NCI-H524 treated with DMSO at 0.1 percent for 48 hours (cell line): Measurements from ENCODE around the gene SERINC2.
A peak's percentile ranks its signal among the peaks of the same experiment; 100 is the strongest.
"Not testable (repeated sequence)": the region's sequence is repeated elsewhere in the genome, so short reads cannot be mapped to it uniquely, and the experiment has no call there.

Source experiments
- DNase-seq: peaks from one replicate; lab custom pipeline; 2025; lab: John Stamatoyannopoulos, UW

Gene SERINC2

GRCh38 chr1:31383967-31384366, 29.0 kb upstream of the SERINC2 start:
- DNase-seq = no peak

DNA sequence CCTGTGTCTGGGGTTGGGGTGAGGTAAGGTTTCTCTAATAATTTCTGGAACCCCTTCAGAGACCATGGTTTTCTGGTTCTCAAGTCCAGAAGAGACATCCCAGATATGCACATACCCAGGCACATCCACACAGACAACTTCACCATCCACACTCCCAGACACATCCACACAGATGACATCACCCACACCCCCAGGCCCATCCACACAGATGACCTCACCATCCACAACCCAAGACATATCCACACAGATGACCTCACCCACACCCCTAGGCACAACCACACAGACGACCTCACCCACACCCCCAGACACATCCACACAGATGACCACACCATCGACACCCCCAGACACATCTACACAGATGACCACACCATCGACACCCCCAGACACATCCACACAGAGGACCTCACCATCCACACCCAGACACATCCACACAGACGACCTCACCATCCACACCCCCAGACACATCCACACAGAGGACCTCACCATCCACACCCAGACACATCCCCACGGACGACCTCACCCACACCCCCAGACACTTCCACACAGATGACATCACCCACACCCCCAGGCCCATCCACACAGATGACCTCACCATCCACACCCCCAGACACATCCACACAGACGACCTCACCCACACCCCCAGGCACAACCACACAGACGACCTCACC, 26.3 kb upstream of the SERINC2 start:
- not testable (repeated sequence) for DNase-seq

DNA sequence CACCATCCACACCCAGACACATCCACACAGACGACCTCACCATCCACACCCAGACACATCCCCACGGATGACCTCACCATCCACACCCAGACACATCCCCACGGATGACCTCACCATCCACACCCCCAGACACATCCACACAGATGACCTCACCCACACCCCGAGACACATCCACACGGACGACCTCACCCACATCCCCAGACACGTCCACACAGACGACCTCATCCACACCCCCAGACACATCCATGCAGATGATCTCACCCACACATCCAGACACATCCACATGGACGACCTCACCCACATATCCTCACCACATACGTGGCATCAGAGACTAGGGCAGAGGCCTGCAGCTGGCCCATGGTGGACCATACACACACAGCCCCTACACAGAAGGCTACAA, 25.4 kb upstream of the SERINC2 start:
- DNase-seq = no peak

GRCh38 chr1:31389616-31390015, 23.4 kb upstream of the SERINC2 start:
- no peak for DNase-seq

DNA sequence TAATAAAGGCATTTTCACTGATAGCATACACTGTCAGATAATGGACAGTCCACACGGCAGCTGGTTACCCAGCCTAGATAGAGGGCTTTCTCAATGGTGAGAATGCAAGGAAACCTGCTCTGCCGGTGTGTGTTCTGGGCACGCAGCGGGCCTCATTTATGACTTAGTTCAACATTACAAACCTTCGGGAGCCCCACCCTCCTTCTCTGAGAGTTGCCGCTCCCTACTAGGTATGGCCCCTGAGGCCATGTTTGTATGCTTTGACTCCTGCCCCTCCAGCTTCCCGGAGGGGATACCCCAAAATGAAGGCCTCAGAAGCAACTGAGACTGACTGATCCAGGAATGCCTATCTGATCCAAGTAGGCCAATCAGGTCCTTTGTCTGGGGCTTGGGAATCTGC, 22.9 kb upstream of the SERINC2 start:
- DNase-seq = no peak

DNA sequence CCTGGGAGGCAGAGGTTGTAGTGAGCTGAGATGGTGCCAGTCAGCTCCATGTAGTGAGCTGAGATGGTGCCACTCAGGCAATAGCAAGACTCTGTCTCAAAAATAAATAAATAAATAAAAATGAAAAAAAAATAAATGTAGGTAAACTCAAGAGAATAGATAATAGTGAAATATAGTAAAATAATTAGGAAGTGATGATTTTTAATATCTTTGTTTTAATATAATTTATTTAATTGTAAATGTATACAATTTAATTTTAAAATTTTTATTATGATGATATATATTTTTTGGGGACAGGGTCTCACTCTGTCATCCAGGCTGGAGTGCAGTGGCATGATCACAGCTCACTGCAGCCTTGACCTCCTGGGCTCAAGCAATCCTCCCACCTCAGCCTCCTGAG, 19.6 kb upstream of the SERINC2 start:
- no peak for DNase-seq

- DNase-seq = peak; percentile 87
Measured at GRCh38 chr1:31394584-31395193, 18.3 kb upstream of the SERINC2 start.

GRCh38 chr1:31396633-31397351, 16.2 kb upstream of the SERINC2 start:
- no peak for DNase-seq

GRCh38 chr1:31397360-31398095, 15.5 kb upstream of the SERINC2 start:
- DNase-seq = no peak

- no peak for DNase-seq
Measured at GRCh38 chr1:31398246-31398645, 14.8 kb upstream of the SERINC2 start.

DNA sequence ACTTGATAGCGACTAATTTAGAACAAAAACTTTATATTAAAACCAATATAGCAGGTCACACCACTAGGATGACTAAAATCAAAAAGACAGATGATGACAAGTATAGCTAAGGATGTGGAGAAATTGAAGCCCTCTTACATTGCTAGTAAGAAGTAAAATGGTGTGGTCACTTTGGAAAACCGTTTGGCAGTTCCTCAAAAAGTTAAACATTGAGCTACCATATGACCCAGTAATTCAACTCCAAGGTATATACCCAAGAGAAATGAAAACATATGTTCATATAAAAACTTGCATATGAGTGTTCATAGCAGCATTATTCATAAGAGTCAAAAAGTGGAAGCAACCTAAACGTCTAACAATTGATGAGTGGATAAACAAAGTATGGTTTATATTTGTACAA, 13.0 kb upstream of the SERINC2 start:
- DNase-seq = no peak

- no peak for DNase-seq
Measured at GRCh38 chr1:31400393-31400792, 12.6 kb upstream of the SERINC2 start.

DNA sequence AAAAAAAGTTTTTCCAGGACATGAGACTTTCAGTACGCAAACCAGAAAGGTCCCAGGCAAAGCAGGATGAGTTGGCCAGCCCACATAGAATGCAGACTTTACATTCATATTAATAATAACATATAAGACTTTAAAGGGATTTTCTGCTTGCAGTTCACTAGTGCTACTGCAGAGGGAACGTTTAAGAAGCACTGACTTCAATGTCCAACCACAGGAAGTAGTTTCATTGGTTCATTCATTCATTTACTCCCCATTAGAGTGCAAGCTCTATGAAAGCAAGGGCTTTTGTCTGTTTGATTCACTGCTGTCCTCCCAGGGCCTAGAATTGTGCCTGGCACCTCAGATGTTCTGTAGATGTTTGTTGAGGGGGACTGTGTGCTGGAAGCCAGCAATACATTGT, 11.8 kb upstream of the SERINC2 start:
- DNase-seq = no peak

- DNase-seq = no peak
Measured at GRCh38 chr1:31405578-31406245, 7.3 kb upstream of the SERINC2 start.

- no peak for DNase-seq
Measured at GRCh38 chr1:31407029-31407626, 5.9 kb upstream of the SERINC2 start.

DNA sequence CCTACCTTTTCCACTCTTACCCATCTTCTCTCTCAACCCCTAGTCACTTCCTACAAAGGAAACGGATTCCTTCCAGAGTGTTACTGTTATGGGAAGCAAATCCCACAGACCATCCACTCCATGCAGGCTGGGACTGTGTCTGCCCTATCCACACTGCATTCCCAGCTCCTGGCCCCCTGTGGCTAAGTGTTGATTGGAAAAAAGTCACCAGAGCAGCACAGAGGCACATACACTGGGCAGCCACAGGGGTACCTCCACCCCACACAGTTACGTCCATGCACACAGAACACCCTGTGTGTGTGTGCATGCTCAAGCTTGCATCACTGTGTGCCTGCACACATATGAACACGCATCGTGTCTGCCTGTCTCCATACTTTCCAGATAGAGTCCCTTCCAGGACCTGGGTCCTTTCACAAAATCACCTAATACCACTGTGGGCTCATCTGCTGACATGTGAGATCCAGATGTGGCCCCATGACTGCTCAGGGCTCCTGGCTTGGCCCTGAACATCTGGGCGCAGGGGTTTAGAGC, 4.2 kb upstream of the SERINC2 start:
- DNase-seq = no peak

GRCh38 chr1:31409946-31410858, 2.8 kb upstream of the SERINC2 start:
- no peak for DNase-seq

GRCh38 chr1:31410871-31411270, 2.1 kb upstream of the SERINC2 start:
- DNase-seq = no peak

- no peak for DNase-seq
Measured at GRCh38 chr1:31412205-31412604, 808 bp upstream of the SERINC2 start.

DNA sequence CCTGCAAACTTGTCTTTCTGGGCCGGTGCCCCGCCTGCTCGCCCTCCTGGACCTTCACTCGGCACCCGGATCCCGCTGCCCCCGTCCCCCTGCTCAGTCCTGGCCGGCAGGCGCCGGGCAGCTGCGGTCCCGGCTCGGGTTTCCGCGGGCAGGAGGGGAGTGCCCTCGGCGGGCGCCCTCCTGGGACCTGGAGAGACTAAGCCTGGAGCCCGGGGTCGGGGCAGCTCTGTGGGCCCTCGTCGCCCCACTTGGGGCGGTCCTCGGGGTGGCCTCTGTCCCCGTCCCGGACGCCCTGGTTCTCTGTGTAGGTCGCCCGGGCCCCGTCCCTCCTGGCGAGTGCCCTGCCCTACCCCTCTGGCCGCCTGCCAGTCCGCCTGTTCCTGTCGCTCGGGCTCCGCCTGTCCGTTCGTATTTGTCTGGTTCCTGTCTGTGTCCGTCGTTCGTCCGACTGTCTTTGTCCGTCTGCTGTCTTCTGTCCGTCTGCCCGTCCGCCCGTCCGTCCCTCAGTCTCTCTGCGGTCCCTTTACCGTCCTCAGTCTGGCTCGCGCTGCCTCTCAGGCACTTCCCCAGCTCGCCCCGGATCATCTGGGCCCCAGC, 490 bp downstream of the SERINC2 start:
- no peak for DNase-seq
